DMS79 treated with DMSO at 0.1 percent for 48 hours (cell line): ENCODE data around the gene MAPK8IP1.
A peak's percentile ranks its signal among the peaks of the same experiment; 100 is the strongest.
"Not testable (repeated sequence)": the region's sequence is repeated elsewhere in the genome, so short reads cannot be mapped to it uniquely, and the experiment has no call there.

Experiments used
- DNase-seq: peaks from one replicate; lab custom pipeline; 2025; lab: John Stamatoyannopoulos, UW

MAPK8IP1 gene

DNA sequence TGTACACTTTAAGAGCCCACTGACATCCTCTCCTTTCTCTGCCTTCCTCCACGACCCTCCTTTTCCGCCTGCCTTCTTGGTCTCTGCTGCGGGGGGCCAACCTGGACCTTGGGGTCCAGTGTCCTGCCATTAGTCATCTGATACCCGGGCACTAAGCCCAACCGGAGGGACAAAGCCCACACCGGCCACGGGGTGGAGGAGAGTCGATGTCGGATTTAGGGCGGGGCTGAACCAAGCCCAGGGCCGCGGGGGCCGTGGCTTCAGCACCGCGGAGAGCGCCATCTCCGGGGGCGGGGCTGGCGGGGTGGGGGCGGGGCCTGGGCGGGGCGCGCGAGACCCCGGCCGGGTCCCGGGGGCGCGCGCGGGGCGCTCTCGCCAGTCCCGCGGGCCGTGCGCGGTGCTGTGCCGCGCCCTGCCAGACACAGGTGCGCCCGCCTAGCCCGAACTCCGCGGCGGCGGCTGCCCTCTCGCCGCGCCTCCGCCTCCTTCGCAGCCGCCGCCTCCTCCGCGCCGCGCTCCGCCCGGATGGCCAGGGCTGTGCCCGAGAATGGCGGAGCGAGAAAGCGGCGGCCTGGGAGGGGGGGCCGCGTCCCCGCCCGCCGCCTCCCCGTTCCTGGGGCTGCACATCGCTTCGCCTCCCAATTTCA lies at the start of gene MAPK8IP1:
MAPK8IP1 (plus strand) TSS at position 378 of the 647 bp plus-strand sequence; CDS start at position 548, 170 bp downstream.
- peak; percentile 64 for DNase-seq

DNA sequence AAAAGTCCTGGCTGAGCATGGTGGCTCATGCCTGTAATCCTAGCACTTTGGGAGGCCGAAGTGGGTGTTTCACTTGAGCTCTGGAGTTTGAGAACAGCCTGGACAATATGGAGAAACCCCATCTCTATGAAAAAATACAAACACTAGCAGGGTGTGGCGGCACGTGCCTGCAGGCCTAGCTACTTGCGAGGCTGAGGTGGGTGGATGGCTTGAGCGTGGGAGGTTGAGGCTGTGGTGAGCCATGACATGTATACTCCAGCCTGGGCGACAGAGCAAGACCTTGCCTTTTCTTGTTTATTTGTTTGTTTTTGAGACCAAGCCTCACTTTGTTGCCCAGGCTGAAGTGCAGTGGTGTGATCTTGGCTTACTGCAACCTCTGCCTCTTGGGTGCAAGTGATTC lies 46.2 kb upstream of the MAPK8IP1 start:
- DNase-seq = no peak

DNA sequence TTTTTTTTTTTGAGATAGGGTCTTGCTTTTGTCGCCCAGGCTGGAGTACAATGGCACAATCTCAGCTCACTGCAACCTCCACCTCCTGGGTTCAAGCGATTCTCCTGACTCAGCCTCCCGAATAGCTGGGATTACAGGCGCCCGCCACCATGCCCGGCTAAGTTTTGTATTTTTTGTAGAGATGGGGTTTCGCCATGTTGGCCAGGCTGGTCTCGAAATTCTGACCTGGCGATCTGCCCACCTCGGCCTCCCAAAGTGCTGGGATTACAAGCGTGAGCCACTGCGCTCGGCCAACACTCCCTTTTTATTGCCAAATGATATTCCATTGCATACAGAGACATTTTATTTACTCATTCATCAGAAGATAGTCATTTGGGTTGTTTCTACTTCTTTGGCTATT lies 45.2 kb upstream of the MAPK8IP1 start:
- DNase-seq = not testable (repeated sequence)

DNA sequence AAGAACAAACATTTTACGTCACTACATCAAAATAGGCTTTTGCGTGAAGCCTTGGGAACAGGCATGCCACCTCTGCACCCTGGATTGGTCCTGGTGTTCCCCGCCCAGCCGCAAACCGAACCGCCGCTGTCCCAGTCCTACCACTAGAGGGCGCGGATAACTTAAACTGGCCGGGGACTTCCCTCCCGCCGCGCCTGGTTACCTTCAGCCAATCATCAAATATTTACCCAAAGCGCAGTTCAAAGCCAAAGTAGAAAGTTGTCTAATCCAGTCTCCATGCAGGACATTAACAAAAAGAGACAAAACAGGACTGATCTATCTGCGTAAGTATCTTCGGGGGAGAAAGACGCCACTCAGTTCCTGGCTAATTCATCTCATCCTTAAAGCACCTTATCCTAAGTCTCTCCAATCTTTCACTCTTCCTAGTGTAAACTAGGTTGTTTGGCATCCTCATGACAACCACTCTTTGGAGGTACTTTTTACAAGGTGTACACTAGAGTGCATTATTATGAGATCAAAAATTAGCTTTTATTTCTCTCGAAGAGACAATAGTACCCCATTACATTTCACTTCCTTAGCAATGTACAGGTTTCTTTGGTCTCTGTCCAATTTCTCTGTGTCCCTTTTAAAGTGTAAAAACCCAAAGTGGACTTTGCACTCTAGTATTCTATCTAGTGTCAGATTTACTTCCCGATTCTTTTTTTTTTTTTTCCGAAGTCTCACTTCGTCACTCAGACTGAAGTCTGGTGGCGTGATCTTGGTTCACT lies 42.1 kb upstream of the MAPK8IP1 start:
- peak; percentile 88 for DNase-seq

DNA sequence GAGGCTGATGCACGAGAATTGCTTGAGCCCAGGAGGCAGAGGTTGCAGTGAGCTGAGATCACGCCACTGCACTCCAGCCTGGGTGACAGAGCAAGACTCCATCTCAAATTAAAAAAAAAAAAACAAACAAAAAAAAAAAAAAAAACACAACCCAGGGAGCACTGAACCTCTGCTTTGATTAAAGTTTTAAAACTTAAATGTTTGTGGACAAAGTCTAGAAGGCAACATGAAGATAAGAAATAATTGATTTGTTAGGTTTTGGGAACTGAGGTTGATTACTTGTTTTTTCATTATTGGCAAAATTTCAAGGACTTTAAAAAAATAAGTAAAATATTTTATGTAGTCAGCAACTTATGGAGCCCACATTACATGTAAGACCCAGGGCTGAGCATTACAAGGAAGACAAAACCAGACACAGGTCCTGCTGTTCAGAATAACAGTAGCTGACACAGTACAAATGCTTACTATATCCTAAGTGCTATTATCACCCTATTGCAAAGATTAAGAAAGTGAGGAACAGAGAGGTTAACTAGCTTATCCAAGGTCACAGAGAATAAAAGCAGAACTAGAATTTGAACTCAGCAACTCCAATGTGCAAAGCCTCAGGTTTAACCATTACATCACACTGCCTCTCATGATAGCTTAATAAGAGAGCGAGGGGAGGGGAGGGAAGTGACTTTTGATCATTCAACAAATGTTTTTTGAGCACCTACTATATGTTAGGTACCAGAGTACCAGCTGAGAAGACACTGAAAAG lies 40.5 kb upstream of the MAPK8IP1 start:
- no peak for DNase-seq

DNA sequence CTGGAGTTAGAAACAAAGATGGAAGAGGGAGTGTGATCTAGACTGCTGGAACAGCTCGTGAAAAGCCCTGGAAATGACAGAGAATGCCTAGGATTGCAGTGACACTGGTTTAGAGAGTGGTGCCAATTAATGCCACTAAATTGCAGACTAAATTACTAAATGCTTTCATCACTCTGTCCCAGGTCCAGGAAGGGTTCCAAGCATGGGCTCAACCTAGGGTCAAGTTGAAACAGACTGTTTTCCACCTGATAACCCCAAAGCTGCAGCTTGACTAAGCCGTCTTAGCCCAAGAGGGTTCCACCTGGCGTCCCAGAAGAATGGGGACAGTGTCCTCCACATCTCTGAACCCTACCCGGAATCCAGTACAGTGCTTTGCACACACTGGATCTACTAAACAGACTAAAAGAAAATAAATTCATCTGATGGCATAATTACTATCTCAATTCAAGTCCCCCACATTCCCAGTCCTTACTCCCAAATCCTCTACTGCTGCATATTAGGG lies 39.2 kb upstream of the MAPK8IP1 start:
- no peak for DNase-seq

DNA sequence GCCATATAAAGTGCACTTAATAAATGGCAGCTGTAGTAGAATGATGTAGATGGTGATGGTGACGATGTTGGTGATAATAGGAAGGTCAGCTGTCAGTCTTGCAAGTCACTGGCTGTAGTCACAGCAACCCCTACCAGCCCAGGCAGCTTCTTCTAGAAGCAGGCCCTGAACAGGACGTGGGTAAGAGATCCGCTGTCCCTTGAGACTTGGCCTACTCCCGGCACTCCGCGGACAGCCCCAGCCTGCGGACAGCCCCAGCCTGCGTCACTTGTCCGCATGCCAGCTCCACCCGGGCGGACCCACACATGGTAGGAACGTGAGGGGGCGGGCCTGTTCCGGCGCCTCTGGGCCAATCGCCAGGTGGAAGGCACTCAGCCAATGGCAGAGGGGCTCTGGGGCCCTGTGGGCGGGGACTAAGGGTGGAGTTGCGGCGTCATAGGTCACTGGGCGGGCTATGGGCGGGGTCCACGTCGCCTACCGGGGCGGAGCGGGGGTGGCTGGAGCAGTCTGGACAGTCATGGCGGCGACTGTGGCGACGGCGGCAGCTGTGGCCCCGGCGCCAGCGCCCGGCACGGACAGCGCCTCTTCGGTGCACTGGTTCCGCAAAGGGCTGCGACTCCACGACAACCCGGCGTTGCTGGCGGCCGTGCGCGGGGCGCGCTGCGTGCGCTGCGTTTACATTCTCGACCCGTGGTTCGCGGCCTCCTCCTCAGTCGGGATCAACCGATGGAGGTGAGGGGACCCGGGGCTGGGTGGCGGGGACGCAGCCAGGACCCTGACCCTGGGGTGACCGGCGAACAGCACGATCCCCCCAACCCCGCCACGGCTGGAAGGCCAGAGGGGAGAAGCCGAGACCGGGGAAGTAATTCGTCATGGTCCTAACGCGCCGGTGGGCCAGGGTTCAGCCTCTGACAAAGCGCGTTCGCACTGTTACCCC lies 38.2 kb upstream of the MAPK8IP1 start, which contains the start of gene CRY2:
CRY2 (plus strand) TSS at position 502 of the 937 bp plus-strand sequence; CDS start at position 518, 16 bp downstream.
- DNase-seq = peak; percentile 89

DNA sequence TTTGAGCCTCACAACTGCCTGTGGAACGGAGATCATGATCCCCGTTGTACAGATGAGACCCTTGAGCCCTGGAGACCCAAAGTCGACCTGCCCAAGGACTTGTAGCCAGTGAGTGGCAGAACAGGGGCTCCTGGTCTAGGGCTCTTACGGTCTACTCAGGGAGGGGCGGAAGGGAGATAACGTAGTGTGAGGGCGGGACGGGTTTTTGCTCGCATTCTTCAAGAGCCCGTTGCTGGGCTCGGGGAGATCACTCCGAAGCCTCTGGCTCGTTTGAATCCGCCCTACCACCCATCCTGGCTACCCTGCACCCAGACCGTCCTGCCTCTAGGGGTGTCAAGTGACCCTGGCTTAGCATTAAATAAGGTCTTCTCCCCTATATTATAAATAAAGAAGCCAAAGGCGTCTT lies 37.5 kb upstream of the MAPK8IP1 start:
- peak; percentile 11 for DNase-seq

DNA sequence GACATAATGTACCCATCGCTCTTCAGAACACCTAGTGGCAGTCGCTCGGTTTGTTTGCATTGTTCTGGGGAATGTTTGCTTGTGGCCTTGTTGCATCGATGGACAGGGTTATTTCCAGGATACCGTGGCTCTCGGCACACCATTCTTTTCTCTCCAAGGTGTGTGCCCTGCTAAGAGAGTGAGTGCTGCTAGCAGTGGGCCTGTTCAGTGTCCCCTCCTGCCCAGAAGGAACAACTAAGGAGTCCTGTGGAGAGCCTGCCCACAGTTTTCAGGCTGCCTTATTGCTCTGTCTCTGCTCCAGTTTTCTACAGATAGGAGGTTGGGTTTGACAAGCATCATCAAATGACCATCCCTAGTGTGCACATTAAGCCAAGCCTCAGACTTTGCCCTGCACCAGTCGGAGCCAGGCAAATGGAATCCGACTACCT lies 36.8 kb upstream of the MAPK8IP1 start:
- DNase-seq = no peak

DNA sequence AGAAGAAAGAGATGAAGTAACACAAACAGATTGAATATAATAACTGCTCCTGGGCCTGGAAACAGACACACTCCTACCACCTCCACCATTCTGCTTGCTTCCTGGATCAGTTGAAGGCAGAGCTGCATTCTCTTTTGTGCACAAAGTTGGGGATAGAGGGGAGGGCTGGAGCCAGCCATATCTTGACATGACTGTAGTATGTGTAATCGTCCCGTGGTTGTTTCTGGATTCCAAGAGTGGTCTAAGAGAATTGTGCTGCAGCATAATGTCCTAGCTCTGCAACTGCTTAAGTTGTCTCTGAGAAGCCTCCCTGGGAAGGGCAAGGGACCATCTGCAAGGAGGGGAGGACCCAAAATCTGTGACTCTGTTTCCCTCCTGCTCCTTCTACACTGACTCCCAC lies 35.0 kb upstream of the MAPK8IP1 start:
- DNase-seq = no peak

DNA sequence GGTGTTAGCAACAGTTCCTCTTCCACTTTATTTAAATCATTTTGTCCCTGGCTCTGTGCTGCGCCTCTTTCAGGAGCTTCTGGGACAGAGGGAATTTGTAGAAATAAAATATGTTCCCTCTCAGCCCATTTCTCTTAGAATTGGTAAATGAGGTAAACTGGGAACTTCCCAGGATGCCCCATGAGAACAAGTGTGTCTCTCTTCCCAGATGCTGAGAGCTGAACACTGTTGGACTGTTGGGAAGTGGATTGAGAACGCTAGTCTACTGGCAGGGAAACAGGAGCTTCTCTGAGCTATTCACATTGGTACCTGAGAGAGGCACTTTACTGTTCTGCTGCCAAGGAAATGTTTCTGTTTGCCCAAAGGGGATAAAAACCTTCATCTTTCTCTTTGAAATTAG lies 34.2 kb upstream of the MAPK8IP1 start:
- DNase-seq = no peak

DNA sequence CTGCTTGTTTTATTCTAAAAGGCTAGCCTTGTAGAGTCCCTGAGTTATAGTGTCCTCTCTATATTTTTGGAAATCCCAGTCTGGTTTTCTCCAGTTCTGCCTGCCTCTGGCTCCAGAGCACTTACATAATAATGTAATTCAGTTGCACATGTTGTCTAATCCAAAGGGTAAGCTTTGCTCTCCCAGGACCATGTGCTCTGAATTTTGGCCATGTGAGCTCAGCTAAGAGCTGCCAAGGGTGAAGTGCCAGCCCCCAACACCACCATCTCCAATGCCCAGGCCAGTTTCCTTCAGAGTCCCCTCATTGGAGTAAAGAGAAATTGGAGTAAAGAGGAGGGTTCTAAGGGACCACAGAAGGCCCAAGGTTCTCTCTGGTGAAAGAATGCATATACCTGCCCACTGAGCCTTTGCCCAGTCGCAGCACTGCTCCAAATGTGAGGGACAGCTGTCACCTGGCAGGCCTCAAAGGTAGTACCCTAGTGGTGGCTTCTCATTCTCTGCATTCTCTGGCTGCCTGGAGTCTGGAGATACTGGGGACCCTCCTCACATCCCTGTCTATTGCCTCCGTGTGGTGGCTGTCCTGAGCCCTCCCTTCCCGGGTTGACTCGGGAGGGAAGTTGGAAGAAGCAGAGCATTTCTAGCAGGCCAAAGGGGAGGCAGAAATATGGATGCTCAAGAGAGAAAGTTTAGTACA lies 33.3 kb upstream of the MAPK8IP1 start:
- no peak for DNase-seq

DNA sequence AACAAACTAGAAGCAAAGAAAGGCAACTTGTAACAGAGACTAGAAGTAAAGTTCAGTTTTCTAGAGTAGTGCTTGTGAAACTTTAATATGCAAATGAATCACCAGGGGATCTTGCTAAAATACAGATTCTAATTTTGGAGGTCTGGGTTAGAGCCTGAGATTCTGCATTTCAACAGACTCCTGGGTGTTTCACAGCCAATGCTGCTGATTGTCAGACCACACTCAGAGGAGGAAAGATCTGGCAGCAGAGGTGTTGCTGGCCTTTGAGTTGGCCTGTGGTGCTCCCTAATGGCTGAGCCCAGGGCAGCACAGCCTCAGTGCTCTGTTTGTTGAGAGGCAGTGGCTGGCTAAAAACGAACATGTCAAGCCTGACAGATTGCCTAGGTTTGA lies 32.7 kb upstream of the MAPK8IP1 start:
- DNase-seq = no peak

DNA sequence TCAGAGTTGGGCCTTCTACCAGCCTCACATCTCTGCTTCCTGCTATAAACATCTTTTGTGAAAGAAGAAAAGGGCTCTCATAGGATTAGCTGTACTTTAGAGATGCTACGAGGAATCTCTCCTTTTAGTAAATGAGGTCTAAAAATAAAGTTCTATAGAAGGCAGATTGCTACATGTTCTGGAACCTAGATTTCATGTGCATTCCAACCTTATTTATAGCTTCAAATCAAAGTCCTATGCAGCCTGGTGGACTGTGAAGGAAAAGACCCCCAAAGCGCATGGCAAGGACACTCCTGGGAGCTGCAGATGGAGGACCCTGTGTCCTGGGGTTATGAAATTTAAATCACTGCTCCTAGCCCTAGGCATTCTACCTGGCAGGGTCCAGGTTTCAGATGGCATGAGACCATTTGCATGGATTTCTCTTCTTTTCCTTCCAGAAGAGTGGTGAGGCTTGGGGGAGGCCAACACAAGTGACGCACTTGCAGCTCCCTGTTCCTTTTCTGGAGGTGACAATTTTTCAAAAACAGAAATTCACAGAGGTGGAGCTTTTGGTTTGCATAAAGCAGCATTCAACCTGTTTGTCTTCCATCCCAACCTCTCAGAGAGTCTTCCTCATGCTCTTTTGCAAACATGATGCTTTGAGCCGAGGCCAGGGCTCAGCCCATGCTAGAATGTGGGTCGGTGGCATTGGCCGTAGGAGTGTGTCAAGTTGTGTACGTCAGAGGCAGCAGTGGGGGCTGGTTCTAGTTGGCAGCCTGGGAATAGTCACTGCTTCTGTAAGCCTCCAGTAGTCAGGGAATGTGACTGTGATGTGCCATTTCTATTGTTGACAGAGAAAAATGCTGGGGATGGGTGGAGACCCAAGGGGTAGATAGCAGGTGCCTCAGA lies 31.9 kb upstream of the MAPK8IP1 start:
- no peak for DNase-seq

DNA sequence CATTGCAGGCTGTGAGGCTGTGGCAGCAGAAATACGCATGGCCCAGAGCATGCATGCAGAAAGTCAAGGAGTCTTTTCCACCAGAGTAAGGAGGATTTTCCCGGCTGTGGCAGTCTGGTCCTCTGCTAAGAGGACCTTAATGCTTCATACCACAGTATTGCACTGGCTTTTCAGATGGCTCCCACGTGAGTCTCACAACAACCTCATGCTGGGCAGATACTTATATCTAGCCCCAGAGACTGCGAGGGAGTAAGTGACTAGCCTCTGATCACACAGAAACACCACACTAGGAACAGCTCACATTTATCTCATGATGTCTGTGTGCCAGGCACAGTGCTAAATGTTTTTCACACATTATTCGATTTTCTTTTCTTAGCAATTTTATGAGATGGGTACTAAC lies 30.1 kb upstream of the MAPK8IP1 start:
- DNase-seq = no peak

DNA sequence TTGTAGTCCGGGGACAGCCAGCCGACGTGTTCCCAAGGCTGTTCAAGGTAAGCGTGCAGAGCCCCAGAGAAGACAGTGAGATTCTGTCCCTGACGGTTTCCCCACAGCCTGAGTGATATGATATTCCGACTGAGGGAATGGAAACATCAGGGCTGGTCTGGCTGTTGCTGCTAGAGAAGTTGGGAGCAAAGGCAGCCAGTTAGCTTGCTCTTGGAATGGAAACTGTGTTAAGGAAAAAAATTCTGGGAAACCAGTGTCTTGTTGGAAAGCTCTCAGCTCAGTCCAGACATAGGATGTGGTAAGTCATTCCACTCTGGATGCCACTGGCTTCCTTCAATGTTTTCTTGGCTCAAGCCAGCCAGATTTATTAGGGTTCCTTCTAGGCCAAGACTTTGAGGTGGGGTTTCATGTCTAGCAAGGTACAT lies 29.4 kb upstream of the MAPK8IP1 start:
- no peak for DNase-seq

DNA sequence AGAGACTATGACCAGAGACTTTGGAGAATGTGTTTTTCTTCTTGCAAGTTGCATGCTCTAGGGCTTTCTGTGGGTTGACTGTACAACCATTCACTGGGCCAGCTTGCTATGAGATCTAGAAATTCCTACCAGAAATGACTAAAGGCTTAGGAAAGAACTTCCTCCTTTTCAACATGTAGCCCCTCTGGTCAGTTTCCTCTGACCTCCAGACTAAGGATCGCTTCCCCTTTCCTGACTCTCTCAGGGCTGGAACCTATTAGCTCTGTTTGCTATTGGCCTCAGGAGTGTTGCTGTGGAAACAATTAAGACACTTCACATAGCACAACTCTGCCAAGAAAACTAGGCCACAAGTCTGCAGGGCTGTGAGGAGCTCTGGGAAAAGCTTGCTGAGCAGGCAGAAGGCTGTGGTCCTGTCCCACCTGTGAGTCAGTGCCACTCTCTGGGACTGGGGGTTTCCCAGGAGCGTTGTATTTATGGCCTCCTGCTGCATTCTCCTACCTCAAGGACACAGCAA lies 27.4 kb upstream of the MAPK8IP1 start:
- peak; percentile 85 for DNase-seq

DNA sequence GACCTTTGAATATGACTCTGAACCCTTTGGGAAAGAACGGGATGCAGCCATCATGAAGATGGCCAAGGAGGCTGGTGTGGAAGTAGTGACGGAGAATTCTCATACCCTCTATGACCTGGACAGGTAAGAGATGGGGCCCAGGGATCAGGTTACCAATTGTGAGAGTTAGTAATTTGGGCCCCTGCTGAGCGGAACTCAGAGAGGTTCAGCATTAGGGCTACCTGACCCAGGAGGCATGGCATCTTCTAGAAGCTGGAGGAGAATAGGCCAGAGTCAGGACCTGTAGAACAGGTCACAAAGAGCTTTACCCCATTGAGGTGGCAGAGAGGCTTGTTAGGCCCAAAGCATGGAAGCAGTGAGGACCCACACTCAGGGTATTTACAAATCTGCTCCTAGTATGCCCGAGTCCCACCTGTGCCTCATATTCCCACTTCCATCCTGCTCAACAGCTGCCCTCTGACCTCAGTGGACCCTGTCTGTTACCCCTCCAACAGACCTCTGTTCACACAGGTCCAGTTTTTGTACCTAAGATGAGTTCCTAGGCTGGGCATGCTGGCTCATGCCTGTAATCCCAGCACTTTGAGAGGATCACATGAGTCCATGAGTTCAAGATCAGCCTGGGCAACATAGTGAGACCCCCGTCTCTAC lies 26.6 kb upstream of the MAPK8IP1 start:
- DNase-seq = no peak

DNA sequence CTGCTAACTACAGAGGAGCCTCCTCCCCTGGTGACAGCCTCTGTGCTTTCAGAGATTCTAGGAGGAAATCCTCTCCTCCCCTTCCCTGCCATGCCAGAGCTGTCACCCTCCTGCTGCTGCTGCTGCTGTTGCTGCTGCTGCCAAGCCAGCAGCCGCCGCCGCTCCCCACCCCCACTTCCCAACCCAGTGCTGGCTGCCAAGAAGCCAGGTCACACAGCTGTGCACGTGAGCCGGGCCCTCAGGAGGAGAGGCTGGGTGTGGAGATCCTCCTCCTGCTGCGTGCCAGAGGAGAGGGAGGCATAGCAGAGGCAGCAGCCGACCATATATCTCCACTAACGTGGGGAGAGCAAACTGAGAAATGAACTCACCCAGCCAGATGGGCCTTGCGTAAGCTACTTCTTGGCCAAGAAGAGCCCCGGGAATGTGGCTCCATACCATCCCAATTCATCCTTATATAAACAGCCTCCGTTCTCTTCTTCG lies 25.8 kb upstream of the MAPK8IP1 start:
- DNase-seq = peak; percentile 89
